GM06990 (cell line): ENCODE data around the gene CRIM1.

Experiments used
- DNase-seq: peaks from one replicate; pipeline ENCODE4 v3.0.0-alpha.2; 2011; ENCODE audit not compliant: insufficient read length; ENCODE audit errors: extremely low read depth
- H3K27me3 ChIP-seq: replicated peaks from 2 replicates; pipeline ENCODE4 v1.6.0; 2011; ENCODE audit warnings: low read length; ENCODE audit not compliant: control insufficient read depth, insufficient read depth
- H3K36me3 ChIP-seq: 2 replicates; pipeline ENCODE4 v1.5.1; 2011; ENCODE audit warnings: low read length; ENCODE audit not compliant: control insufficient read depth, insufficient read depth
- H3K4me3 ChIP-seq: replicated peaks from 2 replicates; pipeline ENCODE4 v1.5.1; 2011; ENCODE audit warnings: low read depth, mild to moderate bottlenecking, control low read depth, low read length
- CTCF ChIP-seq: IDR thresholded peaks from 2 replicates; pipeline ENCODE4 v1.5.1; 2011; ENCODE audit warnings: low read length, control low read depth, mild to moderate bottlenecking, inconsistent platforms; ENCODE audit not compliant: insufficient read depth, poor library complexity, severe bottlenecking

The CRIM1 gene

GRCh38 chr2:36376992-36377738 lies 21.6 kb downstream of the CRIM1 start:
- no peak for DNase-seq
- TF ChIP-seq CTCF = no peak
- Histone ChIP-seq H3K4me3 (no peak overlapping the region), H3K27me3 (no peaks in the 10 kb centered on the region), H3K36me3 (no peaks in the 10 kb centered on the region)

GRCh38 chr2:36379710-36380448 lies 24.3 kb downstream of the CRIM1 start:
- DNase-seq = no peak
- Histone ChIP-seq H3K27me3 (no peaks in the 10 kb centered on the region), H3K36me3 (no peaks in the 10 kb centered on the region), H3K4me3 (no peak overlapping the region)
- no peak for TF ChIP-seq CTCF

GRCh38 chr2:36380624-36381481 lies 25.3 kb downstream of the CRIM1 start:
- no peak for TF ChIP-seq CTCF
- H3K27me3 ChIP-seq = no peaks in the 10 kb centered on the region
- H3K4me3 ChIP-seq = no peak overlapping the region
- H3K36me3 ChIP-seq = no peaks in the 10 kb centered on the region
- DNase-seq = no peak

- no peak for DNase-seq
- no peak overlapping the region for H3K4me3 ChIP-seq
- no peaks in the 10 kb centered on the region; the same call in 1 of the 2 replicates for H3K27me3 ChIP-seq
- TF ChIP-seq CTCF = no peak
- no peaks in the 10 kb centered on the region for H3K36me3 ChIP-seq
These were observed 26.4 kb downstream of the CRIM1 start for GRCh38 chr2:36381993-36382392.

- Histone ChIP-seq H3K4me3 (no peak overlapping the region), H3K27me3 (no peaks in the 10 kb centered on the region; the same call in 1 of the 2 replicates), H3K36me3 (no peaks in the 10 kb centered on the region)
- no peak for TF ChIP-seq CTCF
- no peak for DNase-seq
These were observed 26.9 kb downstream of the CRIM1 start for GRCh38 chr2:36382472-36382871.
